ENCODE results near the gene LHX5.

Gene LHX5

DNA sequence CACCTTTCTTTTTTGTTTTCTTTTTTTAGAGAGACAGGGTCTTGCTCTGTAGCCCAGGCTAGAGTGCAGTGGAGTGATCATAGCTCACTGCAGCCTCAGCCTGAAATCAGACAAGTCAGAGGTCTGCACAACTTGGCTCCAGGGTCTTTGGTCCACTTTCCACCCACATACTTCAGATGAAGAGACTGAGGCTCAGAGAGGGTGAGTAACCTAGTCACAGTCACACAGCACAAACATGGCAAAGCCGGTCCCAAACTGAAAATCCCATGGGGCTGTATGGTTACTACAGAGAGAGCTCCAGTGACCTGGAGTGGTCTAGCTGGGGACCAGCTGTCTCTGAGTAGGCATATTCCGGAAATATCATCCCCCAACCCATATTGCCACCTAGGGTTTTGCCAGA lies 19.2 kb downstream of the LHX5 start:
- Histone ChIP-seq H3K4me1 (ENCODE audit: control insufficient read depth in 2 of 2, insufficient read depth in 1 of 2, low read depth in 1 of 2, low read length in 2 of 2) (no peaks in the 10 kb centered on the region), H2BK12ac (ENCODE audit: low read length) (no peak overlapping the region), H3K18ac (ENCODE audit: low read length) (no peak overlapping the region), H3K27ac (replicated peaks; ENCODE audit: low read length) (no peak overlapping the region), H3K36me3 (replicated peaks in 1 of 2; ENCODE audit: control insufficient read depth in 2 of 2, insufficient read depth in 2 of 2, low read length in 2 of 2) (no peaks in the 10 kb centered on the region), H3K27me3 (ENCODE audit: control insufficient read depth in 3 of 3, insufficient read depth in 3 of 3, low read depth in 1 of 3, low read length in 3 of 3) (peaks cover 0 to 18% (median 0%) of the 10 kb centered on the region in 3 experiments), H3K4me2 (ENCODE audit: insufficient read depth, low read length, poor library complexity, severe bottlenecking) (no peak overlapping the region), H3K4me3 (ENCODE audit: low read length in 2 of 2) (no peak overlapping the region), H4K8ac (ENCODE audit: low read depth, low read length) (no peak overlapping the region), H3K9me3 (replicated peaks in 1 of 2; ENCODE audit: control insufficient read depth in 2 of 2, insufficient read depth in 1 of 2, low read depth in 1 of 2, low read length in 2 of 2) (no peaks in the 10 kb centered on the region), H4K91ac (ENCODE audit: low read depth, low read length, poor library complexity) (no peak overlapping the region), H3K9ac (ENCODE audit: low read depth, low read length, poor library complexity) (no peak overlapping the region), H2AFZ (ENCODE audit: low read length) (no peak overlapping the region), H3K23ac (ENCODE audit: low read depth, low read length, poor library complexity) (no peak overlapping the region), H2BK5ac (ENCODE audit: low read length) (no peak overlapping the region), H3K79me1 (ENCODE audit: low read depth, low read length) (no peaks in the 10 kb centered on the region), H2AK5ac (ENCODE audit: low read depth, low read length) (no peak overlapping the region), H2BK120ac (ENCODE audit: low read depth, low read length) (no peak overlapping the region), H2BK15ac (ENCODE audit: low read length) (no peak overlapping the region), H3K14ac (ENCODE audit: low read length) (no peak overlapping the region), H3K4ac (ENCODE audit: low read length) (no peak overlapping the region)
- no CpG with 5 or more reads among the region's 2 CpGs for WGBS, 2 donors (ENCODE audit: extremely low coverage in 2 of 2, insufficient read length in 2 of 2, insufficient replicate concordance in 1 of 2)
- DNase-seq (ENCODE audit: low spot score) = no peak

DNA sequence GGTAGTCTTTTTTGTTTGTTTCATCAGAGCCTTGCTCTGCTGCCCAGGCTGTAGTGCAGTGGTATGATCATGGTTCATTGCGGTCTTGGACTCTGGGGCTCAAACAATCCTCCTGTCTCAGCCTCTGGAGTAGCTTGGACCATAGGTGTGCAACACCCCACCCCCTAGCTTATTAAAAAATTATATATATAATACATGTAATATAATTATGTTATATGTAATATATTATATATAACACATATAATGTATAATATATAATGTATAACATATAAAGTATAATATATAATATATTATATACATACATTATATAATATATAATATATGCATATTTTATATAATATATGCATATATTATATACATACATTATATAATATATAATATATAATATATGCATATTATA lies 21.8 kb downstream of the LHX5 start:
- Histone ChIP-seq H3K18ac (ENCODE audit: low read length) (no peak overlapping the region), H3K9ac (ENCODE audit: low read depth, low read length, poor library complexity) (no peak overlapping the region), H2BK12ac (ENCODE audit: low read length) (no peak overlapping the region), H2BK15ac (ENCODE audit: low read length) (no peak overlapping the region), H3K4me1 (ENCODE audit: control insufficient read depth in 2 of 2, insufficient read depth in 1 of 2, low read depth in 1 of 2, low read length in 2 of 2) (no peaks in the 10 kb centered on the region), H3K4me2 (ENCODE audit: insufficient read depth, low read length, poor library complexity, severe bottlenecking) (no peak overlapping the region), H3K14ac (ENCODE audit: low read length) (no peak overlapping the region), H2AK5ac (ENCODE audit: low read depth, low read length) (no peak overlapping the region), H3K36me3 (replicated peaks in 1 of 2; ENCODE audit: control insufficient read depth in 2 of 2, insufficient read depth in 2 of 2, low read length in 2 of 2) (no peaks in the 10 kb centered on the region), H2BK120ac (ENCODE audit: low read depth, low read length) (no peak overlapping the region), H2AFZ (ENCODE audit: low read length) (no peak overlapping the region), H3K27ac (replicated peaks; ENCODE audit: low read length) (no peak overlapping the region), H3K23ac (ENCODE audit: low read depth, low read length, poor library complexity) (no peak overlapping the region), H4K91ac (ENCODE audit: low read depth, low read length, poor library complexity) (no peak overlapping the region), H2BK5ac (ENCODE audit: low read length) (no peak overlapping the region), H3K4ac (ENCODE audit: low read length) (no peak overlapping the region), H3K27me3 (ENCODE audit: control insufficient read depth in 3 of 3, insufficient read depth in 3 of 3, low read depth in 1 of 3, low read length in 3 of 3) (peaks cover 0 to 5% (median 0%) of the 10 kb centered on the region in 3 experiments), H4K8ac (ENCODE audit: low read depth, low read length) (no peak overlapping the region), H3K79me1 (ENCODE audit: low read depth, low read length) (no peaks in the 10 kb centered on the region), H3K9me3 (replicated peaks in 1 of 2; ENCODE audit: control insufficient read depth in 2 of 2, insufficient read depth in 1 of 2, low read depth in 1 of 2, low read length in 2 of 2) (no peaks in the 10 kb centered on the region), H3K4me3 (ENCODE audit: low read length in 2 of 2) (no peak overlapping the region)
- WGBS, 2 donors (ENCODE audit: extremely low coverage in 2 of 2, insufficient read length in 2 of 2, insufficient replicate concordance in 1 of 2) = no CpG with 5 or more reads among the region's 1 CpG
- no peak for DNase-seq (ENCODE audit: low spot score)

DNA sequence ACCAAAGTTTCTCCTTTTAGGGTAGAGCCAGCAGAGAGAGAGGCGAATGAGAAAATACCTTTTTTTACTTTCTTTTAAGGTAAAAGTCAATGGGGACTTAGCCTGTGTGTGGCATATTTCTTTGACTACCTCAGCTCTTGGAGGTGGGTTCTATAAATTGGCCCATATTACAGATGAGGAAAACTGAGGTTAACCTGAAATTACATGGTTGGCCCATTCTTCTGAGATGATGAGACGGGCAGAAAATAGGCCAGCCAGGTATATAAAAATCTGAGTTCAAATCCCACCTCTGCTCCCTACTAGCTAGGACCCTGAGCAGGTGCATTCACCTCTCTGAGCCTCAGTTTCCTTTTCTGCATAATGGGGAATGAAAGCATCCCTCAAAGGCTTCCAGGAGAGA lies 22.4 kb downstream of the LHX5 start:
- Histone ChIP-seq H4K91ac (ENCODE audit: low read depth, low read length, poor library complexity) (no peak overlapping the region), H3K9me3 (replicated peaks in 1 of 2; ENCODE audit: control insufficient read depth in 2 of 2, insufficient read depth in 1 of 2, low read depth in 1 of 2, low read length in 2 of 2) (no peaks in the 10 kb centered on the region), H3K4me3 (ENCODE audit: low read length in 2 of 2) (no peak overlapping the region), H2AFZ (ENCODE audit: low read length) (no peak overlapping the region), H3K4me2 (ENCODE audit: insufficient read depth, low read length, poor library complexity, severe bottlenecking) (no peak overlapping the region), H3K36me3 (replicated peaks in 1 of 2; ENCODE audit: control insufficient read depth in 2 of 2, insufficient read depth in 2 of 2, low read length in 2 of 2) (no peaks in the 10 kb centered on the region), H2BK15ac (ENCODE audit: low read length) (no peak overlapping the region), H2BK120ac (ENCODE audit: low read depth, low read length) (no peak overlapping the region), H3K9ac (ENCODE audit: low read depth, low read length, poor library complexity) (no peak overlapping the region), H3K27me3 (ENCODE audit: control insufficient read depth in 3 of 3, insufficient read depth in 3 of 3, low read depth in 1 of 3, low read length in 3 of 3) (peaks cover 0 to 5% (median 0%) of the 10 kb centered on the region in 3 experiments), H3K4ac (ENCODE audit: low read length) (no peak overlapping the region), H2BK12ac (ENCODE audit: low read length) (no peak overlapping the region), H4K8ac (ENCODE audit: low read depth, low read length) (no peak overlapping the region), H2BK5ac (ENCODE audit: low read length) (no peak overlapping the region), H3K18ac (ENCODE audit: low read length) (no peak overlapping the region), H3K27ac (replicated peaks; ENCODE audit: low read length) (no peak overlapping the region), H2AK5ac (ENCODE audit: low read depth, low read length) (no peak overlapping the region), H3K79me1 (ENCODE audit: low read depth, low read length) (no peaks in the 10 kb centered on the region), H3K4me1 (ENCODE audit: control insufficient read depth in 2 of 2, insufficient read depth in 1 of 2, low read depth in 1 of 2, low read length in 2 of 2) (no peaks in the 10 kb centered on the region), H3K23ac (ENCODE audit: low read depth, low read length, poor library complexity) (no peak overlapping the region), H3K14ac (ENCODE audit: low read length) (no peak overlapping the region)
- DNase-seq (ENCODE audit: low spot score) = no peak
- WGBS, 2 donors (ENCODE audit: extremely low coverage in 2 of 2, insufficient read length in 2 of 2, insufficient replicate concordance in 1 of 2) = no CpG with 5 or more reads among the region's 2 CpGs

DNA sequence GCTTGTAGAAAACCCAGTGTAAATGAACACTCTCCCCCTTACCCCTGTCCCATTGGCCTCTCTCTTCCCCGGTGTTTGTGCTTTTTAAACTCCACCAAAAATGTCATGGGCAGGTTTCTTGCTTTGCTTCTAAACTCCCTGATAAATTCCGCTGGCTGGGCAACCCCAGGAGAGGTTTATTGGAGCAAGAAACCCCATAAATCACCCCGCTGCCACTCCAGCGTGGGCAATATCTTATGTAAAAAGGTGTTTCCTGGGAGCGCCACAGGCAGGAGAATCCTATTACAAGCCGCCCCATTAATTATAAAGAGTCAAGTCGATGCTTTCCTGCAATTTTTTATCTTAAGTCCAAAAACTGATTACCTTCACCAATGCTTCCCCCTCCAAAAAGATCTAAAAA lies 22.8 kb downstream of the LHX5 start:
- no peak overlapping the region for H2BK120ac ChIP-seq (ENCODE audit: low read depth, low read length)
- no peak overlapping the region for H3K9ac ChIP-seq (ENCODE audit: low read depth, low read length, poor library complexity)
- no peak overlapping the region for H2AK5ac ChIP-seq (ENCODE audit: low read depth, low read length)
- H3K4me3 ChIP-seq (ENCODE audit: low read length in 2 of 2) = no peak overlapping the region
- H3K36me3 ChIP-seq (replicated peaks in 1 of 2; ENCODE audit: control insufficient read depth in 2 of 2, insufficient read depth in 2 of 2, low read length in 2 of 2) = no peaks in the 10 kb centered on the region
- no peak overlapping the region for H3K14ac ChIP-seq (ENCODE audit: low read length)
- no peak for DNase-seq (ENCODE audit: low spot score)
- no peaks in the 10 kb centered on the region for H3K9me3 ChIP-seq (replicated peaks in 1 of 2; ENCODE audit: control insufficient read depth in 2 of 2, insufficient read depth in 1 of 2, low read depth in 1 of 2, low read length in 2 of 2)
- H3K23ac ChIP-seq (ENCODE audit: low read depth, low read length, poor library complexity) = no peak overlapping the region
- no peak overlapping the region for H3K27ac ChIP-seq (replicated peaks; ENCODE audit: low read length)
- no peak overlapping the region for H3K4ac ChIP-seq (ENCODE audit: low read length)
- H2BK5ac ChIP-seq (ENCODE audit: low read length) = no peak overlapping the region
- no peak overlapping the region for H3K4me2 ChIP-seq (ENCODE audit: insufficient read depth, low read length, poor library complexity, severe bottlenecking)
- H3K79me1 ChIP-seq (ENCODE audit: low read depth, low read length) = no peaks in the 10 kb centered on the region
- H3K18ac ChIP-seq (ENCODE audit: low read length) = no peak overlapping the region
- H4K91ac ChIP-seq (ENCODE audit: low read depth, low read length, poor library complexity) = no peak overlapping the region
- H2BK12ac ChIP-seq (ENCODE audit: low read length) = no peak overlapping the region
- H3K27me3 ChIP-seq (ENCODE audit: control insufficient read depth in 3 of 3, insufficient read depth in 3 of 3, low read depth in 1 of 3, low read length in 3 of 3) = peaks cover 0 to 5% (median 0%) of the 10 kb centered on the region in 3 experiments
- H2BK15ac ChIP-seq (ENCODE audit: low read length) = no peak overlapping the region
- H2AFZ ChIP-seq (ENCODE audit: low read length) = no peak overlapping the region
- H4K8ac ChIP-seq (ENCODE audit: low read depth, low read length) = no peak overlapping the region
- no CpG with 5 or more reads among the region's 7 CpGs for WGBS, 2 donors (ENCODE audit: extremely low coverage in 2 of 2, insufficient read length in 2 of 2, insufficient replicate concordance in 1 of 2)
- no peaks in the 10 kb centered on the region for H3K4me1 ChIP-seq (ENCODE audit: control insufficient read depth in 2 of 2, insufficient read depth in 1 of 2, low read depth in 1 of 2, low read length in 2 of 2)
